HG03039 (cell line): Measurements from ENCODE around the gene USP20.

Experiments
- ATAC-seq: cut with Tn5 transposase; IDR thresholded peaks from one replicate; pipeline ENCODE4 v1.9.1; 2021; ENCODE audit warnings: mild to moderate bottlenecking, moderate library complexity; ENCODE audit not compliant: unreplicated experiment

Gene USP20

GRCh38 chr9:129873563-129874190, 38.4 kb downstream of the USP20 start:
- no peak for ATAC-seq

- ATAC-seq, result no peak
These were observed 39.2 kb downstream of the USP20 start for GRCh38 chr9:129874261-129875101.

DNA sequence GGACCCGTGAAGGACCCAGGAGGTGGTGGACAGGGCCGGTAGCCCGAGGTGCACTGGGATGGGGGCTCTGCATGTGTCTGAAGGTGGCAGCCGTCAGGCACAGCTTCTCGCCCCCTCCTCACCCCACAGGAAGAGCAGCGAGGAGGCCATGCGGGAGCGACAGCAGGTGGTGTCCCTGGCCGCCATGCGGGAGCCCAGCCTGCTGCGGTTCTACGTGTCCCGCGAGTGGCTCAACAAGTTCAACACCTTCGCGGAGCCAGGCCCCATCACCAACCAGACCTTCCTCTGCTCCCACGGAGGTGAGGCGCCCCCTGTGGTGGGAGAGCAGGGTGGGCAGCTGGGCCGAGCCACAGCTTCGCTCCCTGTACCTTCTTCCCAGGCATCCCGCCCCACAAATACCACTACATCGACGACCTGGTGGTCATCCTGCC, 39.9 kb downstream of the USP20 start:
- ATAC-seq, result no peak

DNA sequence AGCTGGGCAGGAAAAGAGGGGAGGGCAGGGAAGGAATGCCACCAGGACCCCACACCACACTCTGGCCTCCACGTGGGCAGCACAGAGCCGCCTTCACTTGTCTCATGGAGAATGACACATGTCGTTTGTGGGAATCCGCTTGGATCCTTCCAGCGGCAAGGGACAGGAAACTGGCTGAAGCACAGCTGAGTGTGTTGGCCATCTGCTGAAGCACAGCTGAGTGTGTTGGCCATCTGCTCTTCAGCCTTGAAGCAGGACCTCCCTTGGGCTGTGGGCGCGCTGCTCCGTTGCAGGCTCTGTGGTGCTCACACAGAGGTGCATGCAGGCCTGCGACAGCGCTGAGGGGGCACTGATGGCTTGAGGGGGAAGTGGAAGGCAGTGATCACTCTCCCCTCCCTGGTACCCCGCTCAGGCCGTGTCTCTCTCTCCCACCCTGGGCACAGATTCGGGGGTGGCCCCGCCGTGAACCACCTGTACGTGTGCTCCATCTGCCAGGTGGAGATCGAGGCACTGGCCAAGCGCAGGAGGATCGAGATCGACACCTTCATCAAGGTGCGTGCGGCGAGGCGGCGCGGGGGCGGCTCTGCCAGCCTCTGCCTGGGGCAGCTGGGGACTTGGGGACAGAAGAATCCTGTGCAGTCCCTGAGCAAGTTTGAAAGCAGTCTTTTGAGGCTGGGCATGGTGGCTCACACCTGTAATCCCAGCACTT, 40.6 kb downstream of the USP20 start:
- ATAC-seq, result no peak

- ATAC-seq, result no peak
These were observed 41.6 kb downstream of the USP20 start for GRCh38 chr9:129876815-129877214.

DNA sequence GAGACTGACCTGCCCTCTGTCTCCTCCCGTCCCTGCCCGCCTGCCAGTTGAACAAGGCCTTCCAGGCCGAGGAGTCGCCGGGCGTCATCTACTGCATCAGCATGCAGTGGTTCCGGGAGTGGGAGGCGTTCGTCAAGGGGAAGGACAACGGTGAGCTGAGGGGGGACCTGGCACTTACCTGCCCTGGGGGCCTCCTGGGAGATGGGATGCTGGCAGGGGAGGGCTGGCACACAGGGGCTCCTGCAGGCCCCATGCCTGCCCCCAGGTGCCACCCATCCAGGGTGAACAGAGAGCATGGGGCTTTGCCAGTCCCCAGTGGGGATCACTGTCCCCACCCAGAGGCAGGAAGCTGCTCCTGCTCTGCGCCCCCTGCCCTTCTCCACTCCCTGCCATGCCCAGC, 43.0 kb downstream of the USP20 start:
- no peak for ATAC-seq

- no peak for ATAC-seq
These were observed 43.9 kb downstream of the USP20 start for GRCh38 chr9:129879103-129879699.

GRCh38 chr9:129879991-129880653, 44.9 kb downstream of the USP20 start:
- no peak for ATAC-seq

GRCh38 chr9:129880654-129881546, 45.6 kb downstream of the USP20 start:
- no peak for ATAC-seq

- ATAC-seq, result no peak
These were observed 46.5 kb downstream of the USP20 start for GRCh38 chr9:129881547-129882324.

DNA sequence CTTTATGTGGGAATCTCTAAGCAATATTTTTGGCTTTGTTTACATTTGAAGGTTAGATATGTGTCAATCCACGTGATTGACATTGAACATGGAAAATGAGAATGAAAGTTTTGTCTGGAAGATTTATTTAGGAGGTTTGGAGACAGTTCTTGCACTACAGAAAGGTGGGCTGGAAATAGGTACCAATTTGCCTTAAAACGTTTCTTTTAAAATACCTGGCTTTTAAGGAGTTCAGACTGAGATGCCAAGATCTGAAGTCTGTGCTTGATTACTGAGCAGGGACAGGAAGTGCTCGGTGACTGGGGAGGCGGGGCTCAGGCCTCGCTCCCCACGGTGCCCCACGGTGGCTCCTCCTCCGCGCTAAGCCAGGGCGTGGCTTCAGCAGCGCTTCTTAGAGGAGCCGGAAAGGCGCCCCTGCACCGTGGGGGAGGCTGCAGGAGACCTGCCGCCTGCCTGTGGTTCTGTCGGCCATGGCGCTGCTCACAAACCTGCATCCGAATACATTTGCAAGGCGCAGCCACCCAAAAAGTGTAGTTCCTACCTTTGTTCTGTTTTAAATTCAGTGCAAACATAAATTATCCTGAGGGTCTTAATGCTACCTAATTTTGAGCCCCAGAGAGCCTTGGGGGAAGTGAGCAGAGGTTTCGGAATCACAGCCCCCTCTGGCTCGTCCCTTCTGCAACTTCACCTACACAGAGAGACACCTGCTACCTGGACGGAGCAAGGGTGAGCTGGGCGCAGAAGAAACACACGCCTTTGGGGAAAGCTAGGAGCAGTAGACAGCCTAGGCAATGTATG, 49.2 kb downstream of the USP20 start:
- ATAC-seq, result peak; percentile 33

- no peak for ATAC-seq
These were observed 49.9 kb downstream of the USP20 start for GRCh38 chr9:129885018-129885669.

DNA sequence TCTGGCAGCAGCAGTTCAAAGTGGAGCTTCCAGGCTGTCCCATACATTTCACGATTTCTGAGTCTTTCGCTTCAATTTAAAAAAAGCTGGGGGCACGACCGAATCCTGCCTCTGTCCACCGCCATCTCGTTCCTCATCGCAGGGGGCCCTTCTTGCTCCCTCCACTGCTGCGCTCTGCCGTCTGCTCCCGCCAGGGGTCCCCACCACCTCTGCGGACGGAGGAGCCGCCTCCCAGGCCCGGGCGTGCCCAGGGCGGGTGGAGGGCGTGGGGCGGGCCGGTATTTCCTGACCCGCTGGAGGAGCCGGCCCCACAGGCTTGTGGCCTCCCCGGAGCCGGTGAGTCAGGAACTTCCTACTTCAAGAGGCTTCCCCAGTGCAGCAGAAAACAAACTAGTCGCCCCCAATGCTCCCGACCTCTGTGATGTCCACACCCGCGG, 50.4 kb downstream of the USP20 start:
- ATAC-seq, result peak; percentile 24

DNA sequence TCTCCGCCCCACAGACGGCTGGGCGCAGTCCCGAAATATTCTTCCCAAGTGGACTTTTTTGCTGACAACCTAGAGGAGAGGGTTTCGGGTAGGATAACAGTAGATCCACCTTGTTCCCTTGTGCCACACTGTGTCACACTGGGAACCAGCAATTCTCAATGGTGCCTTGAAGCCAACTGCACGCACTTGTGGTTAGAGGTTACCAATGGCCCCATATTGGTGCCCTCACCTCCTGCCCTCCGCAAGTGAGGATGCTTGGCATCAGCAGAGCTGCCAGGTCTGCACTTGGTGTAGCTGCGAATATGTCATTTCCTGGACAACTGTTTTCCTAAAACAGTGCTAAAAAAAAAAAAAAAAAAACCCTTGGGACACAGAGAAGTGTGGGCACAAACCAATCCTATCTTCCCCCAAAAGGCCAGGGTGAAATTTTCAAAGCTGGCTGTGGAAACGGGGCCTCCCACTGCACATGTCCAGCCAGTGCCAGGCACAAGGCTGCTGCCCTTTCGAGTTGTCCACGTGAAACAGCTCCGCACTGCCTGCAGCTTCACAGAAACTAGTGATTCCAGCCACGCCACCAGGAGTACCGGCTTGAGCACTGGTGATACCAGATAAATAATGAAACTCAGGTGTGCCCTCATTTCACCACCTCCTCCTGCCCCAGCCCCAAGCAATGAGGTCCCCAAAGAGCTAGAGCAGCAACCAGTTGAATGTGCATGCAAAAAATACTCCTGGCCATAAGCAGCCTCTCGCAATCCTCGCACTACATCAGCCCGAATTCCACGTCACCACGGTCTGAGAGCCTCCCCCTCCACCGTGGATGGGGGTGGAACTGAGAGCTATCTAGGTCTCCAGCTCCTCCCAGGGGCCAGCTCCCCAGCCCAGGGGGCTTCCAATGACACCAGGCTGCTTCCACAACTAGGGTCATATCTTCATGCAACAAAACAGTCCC, 51.2 kb downstream of the USP20 start:
- ATAC-seq, result no peak

DNA sequence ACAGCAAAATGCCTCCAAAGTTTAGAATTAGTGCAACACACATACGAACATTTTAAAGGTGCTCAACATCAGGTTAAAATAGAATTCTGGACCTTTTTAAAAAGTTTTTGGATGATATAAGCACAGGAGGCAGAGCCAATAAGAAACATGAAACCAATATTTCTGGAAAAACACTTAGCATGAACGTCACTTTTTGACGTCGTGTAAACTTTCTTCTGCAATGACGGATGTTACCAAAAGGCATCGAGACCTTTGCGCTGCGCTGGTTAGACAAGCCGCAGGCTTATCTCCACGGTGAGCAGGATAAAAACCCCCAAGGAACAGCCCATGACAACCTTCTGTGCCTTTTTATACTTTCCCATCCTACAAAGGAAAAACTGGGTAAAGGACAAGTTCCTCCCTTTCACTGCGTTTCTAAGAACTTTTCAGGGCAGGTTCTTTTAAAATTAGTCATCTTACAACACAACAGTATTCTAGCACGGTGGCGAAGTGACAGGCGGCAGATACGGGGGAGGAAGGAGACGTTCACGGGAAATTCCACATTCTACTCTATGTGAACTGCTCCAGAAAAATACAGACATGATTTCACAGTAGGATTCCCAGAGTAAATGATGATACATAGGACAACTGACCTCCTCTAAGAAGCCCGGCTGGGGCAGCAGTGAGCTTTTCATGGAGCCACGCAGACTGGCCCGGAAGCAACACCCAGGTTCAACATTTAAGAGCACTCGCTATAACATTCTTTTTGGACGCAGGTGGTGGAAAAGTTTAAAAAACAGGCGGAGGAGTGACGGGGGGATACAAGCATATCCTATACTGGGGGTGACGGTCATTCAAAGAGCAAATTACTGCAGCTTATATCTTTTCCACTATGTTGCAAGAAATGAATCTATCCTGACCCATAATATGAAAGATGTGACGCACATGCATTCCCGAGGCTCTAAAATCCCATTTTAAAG, 52.4 kb downstream of the USP20 start:
- ATAC-seq, result no peak
